Upper lobe of right lung (tissue), 1 donor: Measurements from ENCODE around the gene HOXD9. TPM values are rescaled to one million over a fixed set of nuclear protein-coding genes. Genes with fewer than 3 reads are reported as not detected.

ENCODE experiments used
- ATAC-seq: fragments of 200-7000 bp; cut with Tn5 transposase; one replicate; pipeline ENCODE4 v1.9.1; 2020; ENCODE audit warnings: mild to moderate bottlenecking, moderate library complexity
- DNase-seq: peaks from one replicate; pipeline ENCODE4 v3.0.0-alpha.2; 2020
- H3K27ac ChIP-seq: fragments of 200-600 bp; one replicate; pipeline ENCODE4 v1.8.0; 2022
- H3K27me3 ChIP-seq: fragments of 200-600 bp; one replicate; pipeline ENCODE4 v1.8.0; 2022; ENCODE audit warnings: mild to moderate bottlenecking
- H3K36me3 ChIP-seq: fragments of 200-600 bp; one replicate; pipeline ENCODE4 v1.8.0; 2022
- H3K4me1 ChIP-seq: fragments of 200-600 bp; one replicate; pipeline ENCODE4 v1.8.0; 2022
- H3K4me3 ChIP-seq: fragments of 200-600 bp; one replicate; pipeline ENCODE4 v1.8.0; 2022; ENCODE audit warnings: mild to moderate bottlenecking
- H3K9me3 ChIP-seq: fragments of 200-600 bp; one replicate; pipeline ENCODE4 v1.8.0; 2022
- intact Hi-C: fragments of 100-400 bp; cut with DNase I; formaldehyde crosslinking; loops from one replicate; pipeline ENCODE4 v1.11.0; 2022
- total RNA-seq: library from RNA; stranded (reverse); fragmentation: NEBNext Ultra II Directional; extraction: Animal tissue kit (Norgen Biotek cat#: 25700); gene quantifications from one replicate; pipeline ENCODE4 v1.2.1, GENCODE V29; 2021
- TF ChIP-seq, protein P1 (sequence below): fragments of 200-600 bp; IDR thresholded peaks from one replicate; pipeline ENCODE4 v1.8.0; 2022; ENCODE audit warnings: antibody characterized with exemption
- donor health status: DM: no; HTN: yes; CAD: no; lungs with severe emphysema.

HOXD9 gene
- total RNA-seq, 1 donor from 2014 or later = 1.6 TPM

- no peaks in the 10 kb centered on the region for H3K36me3 ChIP-seq
- H3K4me3 ChIP-seq = no peak overlapping the region
- peaks cover 11% of the 10 kb centered on the region for H3K4me1 ChIP-seq
- DNase-seq = no peak
- no peak overlapping the region for H3K27ac ChIP-seq
- ATAC-seq = no peak
- peaks cover 99% of the 10 kb centered on the region for H3K27me3 ChIP-seq
- TF ChIP-seq, protein P1, sequence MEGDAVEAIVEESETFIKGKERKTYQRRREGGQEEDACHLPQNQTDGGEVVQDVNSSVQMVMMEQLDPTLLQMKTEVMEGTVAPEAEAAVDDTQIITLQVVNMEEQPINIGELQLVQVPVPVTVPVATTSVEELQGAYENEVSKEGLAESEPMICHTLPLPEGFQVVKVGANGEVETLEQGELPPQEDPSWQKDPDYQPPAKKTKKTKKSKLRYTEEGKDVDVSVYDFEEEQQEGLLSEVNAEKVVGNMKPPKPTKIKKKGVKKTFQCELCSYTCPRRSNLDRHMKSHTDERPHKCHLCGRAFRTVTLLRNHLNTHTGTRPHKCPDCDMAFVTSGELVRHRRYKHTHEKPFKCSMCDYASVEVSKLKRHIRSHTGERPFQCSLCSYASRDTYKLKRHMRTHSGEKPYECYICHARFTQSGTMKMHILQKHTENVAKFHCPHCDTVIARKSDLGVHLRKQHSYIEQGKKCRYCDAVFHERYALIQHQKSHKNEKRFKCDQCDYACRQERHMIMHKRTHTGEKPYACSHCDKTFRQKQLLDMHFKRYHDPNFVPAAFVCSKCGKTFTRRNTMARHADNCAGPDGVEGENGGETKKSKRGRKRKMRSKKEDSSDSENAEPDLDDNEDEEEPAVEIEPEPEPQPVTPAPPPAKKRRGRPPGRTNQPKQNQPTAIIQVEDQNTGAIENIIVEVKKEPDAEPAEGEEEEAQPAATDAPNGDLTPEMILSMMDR = no peak
- intact Hi-C loops = no loop called here
- H3K9me3 ChIP-seq = no peaks in the 10 kb centered on the region
Observed at GRCh38 chr2:176124110-176124946, 1.8 kb downstream of the HOXD9 start.

GRCh38 chr2:176124947-176125771 lies 2.6 kb downstream of the HOXD9 start:
- intact Hi-C loops = loop anchor here (5.0 kb wide), 1 partner anchor 512 kb away; no protein-coding TSS in a partner anchor
- TF ChIP-seq, protein P1 = no peak
- Histone ChIP-seq H3K27me3 (peaks cover 96% of the 10 kb centered on the region), H3K36me3 (no peaks in the 10 kb centered on the region), H3K9me3 (no peaks in the 10 kb centered on the region), H3K4me3 (no peak overlapping the region), H3K27ac (no peak overlapping the region), H3K4me1 (peaks cover 11% of the 10 kb centered on the region)
- no peak for ATAC-seq
- no peak for DNase-seq

- TF ChIP-seq, protein P1 = no peak
- Histone ChIP-seq H3K27ac (no peak overlapping the region), H3K4me3 (no peak overlapping the region), H3K9me3 (no peaks in the 10 kb centered on the region), H3K27me3 (peaks cover 96% of the 10 kb centered on the region), H3K36me3 (no peaks in the 10 kb centered on the region), H3K4me1 (peaks cover 11% of the 10 kb centered on the region)
- DNase-seq (no peak), ATAC-seq (no peak)
- intact Hi-C loops = loop anchor here (5.0 kb wide), 1 partner anchor 512 kb away; no protein-coding TSS in a partner anchor
Observed at GRCh38 chr2:176125772-176126054, 3.2 kb downstream of the HOXD9 start.

DNA sequence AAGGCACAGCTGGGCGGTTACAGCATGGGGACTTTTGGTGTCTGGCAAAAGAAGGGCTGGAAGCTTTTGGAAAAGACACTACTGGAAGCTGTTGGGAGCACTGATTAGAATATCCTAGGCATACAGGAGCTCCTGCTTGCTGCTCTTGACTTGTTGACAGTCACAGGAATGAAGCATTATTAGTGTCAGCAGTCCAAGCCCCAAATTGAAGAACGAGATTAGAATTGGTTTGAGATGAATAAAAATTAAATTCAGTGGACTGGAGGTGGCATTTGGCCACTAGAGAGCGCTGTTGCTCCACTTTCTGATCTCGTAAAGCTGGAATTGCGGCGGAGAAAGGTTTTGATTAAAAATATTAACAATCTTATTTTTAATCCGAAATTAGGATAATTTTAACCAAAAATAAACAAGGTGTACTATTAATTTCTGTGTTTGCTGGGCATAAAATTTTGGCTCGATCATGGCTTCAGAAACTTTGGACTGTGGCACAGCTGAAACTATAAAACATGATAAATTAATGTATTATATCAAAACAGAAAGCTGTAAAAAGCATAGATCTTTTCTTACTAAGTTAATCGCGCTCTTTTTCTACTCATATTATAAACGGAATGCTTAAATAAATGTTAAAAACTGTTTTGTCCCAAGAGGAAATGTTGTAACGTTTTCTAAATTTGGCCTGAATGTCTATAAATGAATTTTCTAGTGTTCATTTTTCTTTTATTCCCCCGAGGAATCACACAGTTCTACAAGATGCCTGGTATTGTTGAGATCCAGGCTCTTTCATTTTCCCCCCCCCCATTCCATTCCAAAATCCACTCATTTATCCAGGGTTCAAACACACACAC lies 4.6 kb downstream of the HOXD9 start:
- no peak overlapping the region for H3K27ac ChIP-seq

DNA sequence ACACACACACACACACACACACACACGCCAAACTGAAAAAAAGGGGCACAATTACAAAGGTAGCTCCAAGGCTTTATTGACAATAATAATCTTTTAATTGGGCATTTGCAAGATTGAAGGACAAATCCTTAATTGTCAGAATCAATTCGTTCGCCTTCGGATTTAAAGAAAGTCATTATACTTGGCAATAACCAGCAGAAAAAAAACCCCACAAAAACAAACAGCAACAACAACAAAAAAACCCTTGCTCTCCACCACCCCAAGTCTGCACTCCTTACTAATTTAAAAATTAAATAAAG lies 5.2 kb downstream of the HOXD9 start:
- H3K27me3 ChIP-seq = peaks cover 96% of the 10 kb centered on the region
- H3K36me3 ChIP-seq = no peaks in the 10 kb centered on the region
- ATAC-seq (no peak), DNase-seq (no peak)
- H3K27ac ChIP-seq = no peak overlapping the region
- peaks cover 11% of the 10 kb centered on the region for H3K4me1 ChIP-seq
- H3K4me3 ChIP-seq = no peak overlapping the region
- intact Hi-C loops = loop anchor here (5.0 kb wide), 1 partner anchor 510 kb away; no protein-coding TSS in a partner anchor
- TF ChIP-seq, protein P1 = no peak
- H3K9me3 ChIP-seq = no peaks in the 10 kb centered on the region

More for the DNA sequence above, 4.6 kb downstream of the HOXD9 start:
- Histone ChIP-seq H3K27me3 (peaks cover 96% of the 10 kb centered on the region), H3K4me1 (peaks cover 12% of the 10 kb centered on the region), H3K36me3 (no peaks in the 10 kb centered on the region), H3K4me3 (no peak overlapping the region), H3K9me3 (no peaks in the 10 kb centered on the region)
- intact Hi-C loops = loop anchor here (5.0 kb wide), 1 partner anchor 510 kb away; no protein-coding TSS in a partner anchor
- TF ChIP-seq, protein P1 = peak; percentile 92
- DNase-seq = peak; percentile 63
- no peak for ATAC-seq
